Prostate gland (tissue), 2 donors: ENCODE measurements around the gene CORO7. TPM values are rescaled to one million over a fixed set of nuclear protein-coding genes. Genes with fewer than 3 reads are reported as not detected.

Source experiments
- DNase-seq: peaks from one replicate; pipeline ENCODE4 v3.0.0-alpha.2; 2019; ENCODE audit warnings: low spot score
- H3K27ac ChIP-seq, 2 donors: fragments of 200-600 bp; sonication (generic); 2 replicates each; pipeline ENCODE4 v1.5.1; 2017 to 2019
- H3K27me3 ChIP-seq: fragments of 200-600 bp; sonication (generic); replicated peaks from 2 replicates; pipeline ENCODE4 v1.5.1; 2019; ENCODE audit not compliant: insufficient read depth
- H3K36me3 ChIP-seq, 2 donors: fragments of 200-600 bp; sonication (generic); 1 replicate in 1 of 2; 2 replicates in 1 of 2; pipeline versions ENCODE4 v1.5.1 to v1.8.1; 2017 to 2019
- H3K4me1 ChIP-seq: fragments of 200-600 bp; sonication (generic); replicated peaks from 2 replicates; pipeline ENCODE4 v1.5.1; 2019
- H3K4me3 ChIP-seq, 2 donors: fragments of 200-600 bp; sonication (generic); 2 replicates each; pipeline ENCODE4 v1.5.1; 2017 to 2019
- H3K9me3 ChIP-seq: fragments of 200-600 bp; sonication (generic); 2 replicates; pipeline ENCODE4 v1.5.1; 2017
- CTCF ChIP-seq, 4 experiments: fragments of 200-600 bp in 2 of 4; fragments of 450-650 bp in 2 of 4; sonication (generic) in 2 of 4; IDR thresholded peaks; 1 replicate in 3 of 4; 2 replicates in 1 of 4; pipeline ENCODE4 v1.5.1; 2016 to 2019; ENCODE audit warnings: antibody characterized with exemption in 4 of 4, mild to moderate bottlenecking in 2 of 4, moderate library complexity in 2 of 4
- POLR2A ChIP-seq: fragments of 450-650 bp; IDR thresholded peaks from one replicate; pipeline ENCODE4 v1.6.1; 2016; ENCODE audit warnings: antibody characterized with exemption, mild to moderate bottlenecking
- POLR2AphosphoS5 ChIP-seq: sonication (generic); formaldehyde crosslinking; IDR thresholded peaks from one replicate; pipeline ENCODE4 v1.6.1; 2017; ENCODE audit warnings: antibody characterized with exemption
- WGBS: methylation state at CpG from one replicate; pipeline ENCODE4 v1.1.5; 2018; 5-methylcytosine and 5-hydroxymethylcytosine counted together
- intact Hi-C: fragments of 100-400 bp; cut with DNase I; formaldehyde crosslinking; loops from one replicate; pipeline ENCODE4 v1.14.2; 2022
- total RNA-seq, 2 donors: library from RNA; depleted of rRNA; stranded (reverse); fragments of >200 nt; gene quantifications; one replicate each; pipeline ENCODE4 v1.1.0, GENCODE V29; 2016

CORO7 gene
- total RNA-seq, 2 donors from 2014 or later = 24.1 to 122 TPM

DNA sequence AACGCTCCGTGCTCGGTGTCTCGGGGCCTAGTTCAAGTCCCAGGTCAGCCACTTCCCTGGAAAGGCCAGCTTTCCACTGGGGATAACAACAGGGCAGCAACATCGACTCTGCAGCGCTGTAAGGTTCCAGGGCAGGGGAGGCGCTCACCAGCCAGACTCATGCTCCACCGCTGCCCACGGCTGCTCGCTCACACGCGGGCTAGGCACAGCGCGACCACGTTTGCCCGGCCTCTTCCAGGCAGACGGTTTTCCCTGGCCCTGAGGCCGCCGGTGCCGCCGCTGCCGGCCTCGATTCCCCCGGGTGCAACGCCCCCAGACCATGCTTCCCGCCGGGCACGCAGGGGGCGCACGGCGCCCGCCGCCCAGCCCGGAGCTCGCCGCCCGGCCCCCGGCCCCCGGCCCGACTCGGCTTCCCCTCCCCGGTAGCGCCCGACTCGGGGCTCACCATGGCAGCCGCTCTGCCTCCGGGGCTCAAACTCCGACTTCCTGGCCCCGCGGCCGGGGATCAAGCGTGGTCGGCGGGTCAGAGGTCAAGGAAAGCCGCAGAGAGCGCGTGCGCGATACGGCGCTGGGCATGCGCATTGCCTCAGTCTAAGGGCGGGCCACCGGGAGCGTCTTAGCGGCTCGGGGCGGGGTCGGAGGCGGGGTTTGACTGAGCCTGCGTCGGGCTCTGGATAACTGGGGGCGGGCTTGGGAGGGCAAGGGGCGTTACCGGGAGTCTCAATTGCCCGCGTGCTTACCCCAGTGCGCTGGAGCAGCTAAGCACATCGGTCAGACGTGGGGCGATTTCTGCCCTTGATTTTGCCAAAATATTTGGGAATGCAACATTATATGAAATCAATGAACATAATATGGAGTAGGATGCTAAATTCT, 65.4 kb downstream of the CORO7 start, which contains the start of gene PAM16:
Gene PAM16, minus strand, starts transcription at position 535 of the 873 bp plus-strand sequence. Its CDS starts 87 bp downstream, at position 448.
- peak within 1 kb of the TSS; percentile 51 to 78 for H3K4me3 ChIP-seq
- H3K9me3 ChIP-seq = no peaks in the 10 kb centered on the region
- intact Hi-C loops = no loop called here
- TF ChIP-seq CTCF (IDR thresholded peaks at IDR 0.05) (no peak), POLR2AphosphoS5 (peak; percentile 89), POLR2A (no peak)
- peak; percentile 92 for DNase-seq
- H3K27ac ChIP-seq = peak within 1 kb of the TSS; percentile 55 to 72
- H3K27me3 ChIP-seq = no peaks in the 10 kb centered on the region
- WGBS = under 1% methylated on average over 70 of the region's 81 CpGs
- no peaks in the 10 kb centered on the region for H3K4me1 ChIP-seq
- H3K36me3 ChIP-seq = no peaks in the 10 kb centered on the region

GRCh38 chr16:4350365-4350786, 66.0 kb downstream of the CORO7 start:
- 35% methylated on average over 24 of the region's 24 CpGs for WGBS
- TF ChIP-seq CTCF (IDR thresholded peaks at IDR 0.05) (no peak), POLR2A (no peak), POLR2AphosphoS5 (no peak)
- intact Hi-C loops = no loop called here
- DNase-seq = no peak
- Histone ChIP-seq H3K4me3 (peak overlapping the region; percentile 51 to 78), H3K27ac (peak overlapping the region; percentile 55 to 72), H3K9me3 (no peaks in the 10 kb centered on the region), H3K36me3 (no peaks in the 10 kb centered on the region), H3K27me3 (no peaks in the 10 kb centered on the region), H3K4me1 (no peaks in the 10 kb centered on the region)

DNA sequence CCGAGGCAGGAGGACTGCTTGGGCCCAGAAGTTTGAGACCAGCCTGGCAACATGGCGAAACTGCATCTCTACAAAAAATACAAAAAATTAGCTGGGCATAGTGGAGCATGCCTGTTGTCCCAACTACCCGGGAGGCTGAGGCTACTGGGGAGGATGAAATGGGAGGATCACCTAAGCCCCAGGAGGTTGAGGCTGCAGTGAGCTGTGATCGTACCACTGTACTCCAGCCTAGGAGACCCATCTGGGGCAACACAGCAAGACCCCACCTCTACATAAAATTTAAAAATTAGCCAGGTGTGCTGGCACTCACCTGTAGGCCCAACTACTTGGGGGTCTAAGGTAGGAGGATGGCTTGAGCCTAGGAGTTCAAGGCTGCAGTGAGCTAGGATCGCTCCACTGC, 67.1 kb downstream of the CORO7 start:
- Histone ChIP-seq H3K9me3 (no peaks in the 10 kb centered on the region), H3K36me3 (no peaks in the 10 kb centered on the region), H3K27me3 (no peaks in the 10 kb centered on the region), H3K4me1 (no peaks in the 10 kb centered on the region), H3K27ac (no peak overlapping the region), H3K4me3 (no peak overlapping the region)
- intact Hi-C loops = no loop called here
- TF ChIP-seq POLR2A = no peak
- TF ChIP-seq POLR2AphosphoS5 = no peak
- TF ChIP-seq CTCF (IDR thresholded peaks at IDR 0.05) = no peak
- DNase-seq = no peak
- WGBS = 96% methylated on average over 5 of the region's 5 CpGs

- H3K4me1 ChIP-seq = no peaks in the 10 kb centered on the region
- 76% methylated on average over 14 of the region's 17 CpGs for WGBS
- H3K9me3 ChIP-seq = no peaks in the 10 kb centered on the region
- DNase-seq = no peak
- TF ChIP-seq CTCF (IDR thresholded peaks at IDR 0.05) (no peak), POLR2A (no peak), POLR2AphosphoS5 (no peak)
- intact Hi-C loops = no loop called here
- no peak overlapping the region for H3K4me3 ChIP-seq
- no peak overlapping the region for H3K27ac ChIP-seq
- H3K27me3 ChIP-seq = no peaks in the 10 kb centered on the region
- H3K36me3 ChIP-seq = no peaks in the 10 kb centered on the region
Observed at GRCh38 chr16:4347765-4348509, 68.5 kb downstream of the CORO7 start.
